Measurements from ENCODE around the gene MYPN.

The MYPN gene

GRCh38 chr10:68151453-68151852 lies 42.2 kb downstream of the MYPN start:
- no peak for TF ChIP-seq CTCF (IDR thresholded peaks at IDR 0.05)

DNA sequence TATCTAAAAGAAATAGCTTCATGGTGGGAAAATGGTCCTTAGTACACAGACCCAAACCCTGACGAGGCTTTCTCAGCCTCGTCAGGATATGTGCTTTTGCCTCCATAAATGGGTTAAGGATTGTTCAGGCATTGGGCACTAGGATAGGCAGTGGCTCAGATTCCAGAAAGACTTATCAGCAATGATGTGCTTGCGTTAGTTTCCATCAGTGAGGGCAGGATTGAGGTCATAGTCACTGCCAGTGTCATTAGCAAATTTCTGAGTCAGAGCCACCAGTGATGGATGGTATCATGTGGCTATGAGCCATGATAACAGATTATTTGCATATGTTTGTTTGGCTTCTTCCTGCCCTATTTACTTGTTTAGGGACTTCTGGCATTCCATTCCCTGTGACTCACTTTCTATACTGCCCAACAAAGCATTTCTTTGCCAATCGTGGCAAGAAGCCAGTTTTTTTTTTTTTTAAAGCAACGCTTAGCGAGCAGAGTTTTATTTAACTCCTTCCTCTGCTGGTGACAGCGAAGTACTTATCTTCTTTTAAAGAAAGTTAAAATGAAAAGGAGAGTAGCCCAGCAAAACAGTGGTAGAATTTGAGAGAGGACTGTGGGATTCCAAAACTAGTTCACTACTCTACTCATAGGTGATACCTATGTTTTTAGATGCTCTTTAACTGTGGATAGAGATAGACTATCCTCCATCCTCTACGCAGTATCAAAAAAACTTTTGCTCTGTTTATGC lies 44.4 kb downstream of the MYPN start:
- TF ChIP-seq CTCF (IDR thresholded peaks at IDR 0.05): no peak

GRCh38 chr10:68154211-68154497 lies 44.9 kb downstream of the MYPN start:
- no peak for TF ChIP-seq CTCF (IDR thresholded peaks at IDR 0.05)

- TF ChIP-seq CTCF (IDR thresholded peaks at IDR 0.05): no peak
Observed at GRCh38 chr10:68155615-68156210, 46.4 kb downstream of the MYPN start.

DNA sequence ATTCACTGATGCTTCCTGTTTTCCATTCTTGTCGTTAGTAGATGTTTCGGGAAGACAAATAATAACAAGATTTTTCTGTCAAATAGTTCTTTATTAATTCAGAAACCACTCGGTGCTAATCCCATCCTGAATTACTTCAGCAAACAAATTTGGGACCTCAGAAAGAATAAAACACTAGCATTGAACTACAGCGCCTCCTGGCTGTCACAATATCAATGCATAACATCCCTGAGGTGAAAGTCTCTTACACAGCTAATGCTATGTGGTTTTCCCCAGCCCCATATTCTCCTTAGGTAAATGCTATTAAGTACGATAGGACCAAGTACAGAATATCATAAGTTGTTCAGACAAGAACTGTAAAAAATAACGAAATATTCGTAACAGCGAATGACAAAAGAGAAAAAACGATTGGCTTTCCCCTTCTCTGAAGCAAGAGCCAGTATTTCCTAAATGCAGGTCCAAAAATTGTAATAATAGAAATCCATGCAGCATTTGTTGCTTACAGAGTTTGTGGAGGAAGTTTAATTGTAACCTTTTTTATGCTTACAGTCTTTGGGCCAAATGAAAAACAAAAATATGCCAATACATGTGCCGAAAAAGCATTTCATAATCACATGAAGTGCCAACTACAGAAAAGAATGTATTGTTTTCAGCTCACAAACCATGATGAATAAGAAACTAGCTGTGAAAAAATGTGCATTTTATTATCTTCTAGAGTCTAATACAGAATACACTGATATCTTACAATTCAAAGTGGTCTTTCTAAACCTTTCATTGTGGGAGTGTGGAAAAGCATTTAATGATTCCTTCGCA lies 47.3 kb downstream of the MYPN start:
- TF ChIP-seq CTCF (IDR thresholded peaks at IDR 0.05): peak; percentile 86

GRCh38 chr10:68158031-68158430 lies 48.7 kb downstream of the MYPN start:
- no peak for TF ChIP-seq CTCF (IDR thresholded peaks at IDR 0.05)

- TF ChIP-seq CTCF (IDR thresholded peaks at IDR 0.05): no peak
Observed at GRCh38 chr10:68163735-68164134, 54.4 kb downstream of the MYPN start.
